Inflammatory macrophage treated with lipopolysaccharide for 4 hours (primary cell): ENCODE data around the gene UBE3C.
A peak's percentile ranks its signal among the peaks of the same experiment; 100 is the strongest.

Experiments used
- DNase-seq: peaks from one replicate; pipeline ENCODE4 v3.0.0-alpha.2; 2020

UBE3C gene

GRCh38 chr7:157299317-157299612 is 160.5 kb downstream of the UBE3C start:
- DNase-seq: no peak

- peak; percentile 65 for DNase-seq
Observed at GRCh38 chr7:157299613-157300368, 161.1 kb downstream of the UBE3C start.

DNA sequence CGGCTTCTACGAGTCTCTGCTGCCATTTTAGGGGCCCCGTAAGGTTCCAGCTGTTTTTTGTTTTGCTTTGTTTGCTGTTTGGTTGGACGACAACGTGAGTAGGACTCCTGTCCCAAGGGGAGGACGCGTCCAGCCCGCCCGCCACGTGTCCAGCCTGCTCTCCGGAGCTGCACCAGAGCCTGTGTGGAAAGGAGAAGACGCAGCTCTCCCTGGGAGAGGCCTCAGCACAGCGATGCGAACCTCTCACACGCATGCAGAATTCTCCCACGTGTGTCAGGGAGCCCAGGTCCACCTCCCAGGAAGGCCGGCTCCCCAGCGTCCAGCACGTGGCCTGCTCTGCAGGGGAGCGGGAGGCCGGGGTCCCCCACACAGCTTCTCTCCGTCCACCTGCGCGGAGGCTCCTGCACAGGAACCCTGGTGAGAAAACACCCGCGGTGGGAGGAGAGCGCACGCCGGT is 161.7 kb downstream of the UBE3C start:
- no peak for DNase-seq

DNA sequence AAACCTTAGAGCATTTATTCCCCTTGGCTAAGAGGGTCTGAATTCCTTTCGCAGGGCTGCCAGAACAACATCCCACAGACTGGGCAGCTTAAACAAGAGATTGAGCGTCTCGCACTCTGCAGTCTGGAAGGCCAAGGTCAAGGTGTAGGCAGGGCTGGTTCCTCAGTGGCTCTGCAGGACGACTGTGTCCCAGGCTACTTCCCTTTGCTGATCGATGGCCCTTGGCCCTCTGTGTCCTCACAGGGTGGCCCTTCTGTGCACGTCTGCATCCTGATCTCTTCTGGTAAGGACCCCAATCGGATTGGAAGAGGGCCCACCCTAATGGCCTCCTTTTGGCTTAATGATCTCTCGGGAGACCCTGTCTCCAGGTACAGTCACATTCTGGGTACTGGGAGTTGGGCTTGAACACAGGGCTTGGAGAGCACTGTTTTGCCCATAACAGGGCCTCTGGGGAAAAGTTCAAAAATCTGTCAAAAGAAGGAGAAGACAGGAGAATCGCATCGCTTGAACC is 162.9 kb downstream of the UBE3C start:
- peak; percentile 26 for DNase-seq

- no peak for DNase-seq
Observed at GRCh38 chr7:157306846-157307838, 168.4 kb downstream of the UBE3C start.

DNA sequence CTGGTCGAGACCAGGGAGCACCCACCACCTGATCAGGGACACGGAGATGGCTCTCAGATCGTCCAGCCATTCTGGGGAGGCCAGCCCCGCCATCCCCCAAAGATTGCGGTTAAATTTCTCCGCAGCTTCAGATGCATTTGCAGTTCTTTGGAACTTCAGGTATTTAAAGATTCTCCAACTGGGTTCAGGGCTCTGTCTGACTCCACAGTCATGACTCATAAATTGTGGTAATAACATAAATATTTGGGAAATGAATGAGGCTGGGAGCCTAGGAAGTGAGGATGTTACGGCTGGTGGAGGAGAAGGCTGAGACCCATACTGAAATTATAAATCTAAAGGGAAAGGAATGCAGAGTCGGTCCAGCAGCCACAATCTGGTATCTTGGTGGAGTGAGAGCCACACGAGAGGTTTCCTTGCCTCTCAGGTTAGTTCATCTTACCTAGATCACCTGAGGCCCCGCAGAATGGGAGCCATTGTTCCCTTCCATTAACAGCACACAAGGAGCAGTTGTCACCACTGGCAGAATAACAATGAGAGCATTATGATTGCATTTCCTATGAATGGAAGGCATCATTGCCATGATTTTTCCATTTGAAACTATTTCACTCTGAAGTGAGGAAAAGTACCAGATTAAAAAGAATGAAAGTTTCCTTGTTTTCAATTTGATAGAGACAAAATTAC is 171.4 kb downstream of the UBE3C start:
- DNase-seq: no peak

GRCh38 chr7:157310676-157311185 is 172.0 kb downstream of the UBE3C start:
- no peak for DNase-seq

DNA sequence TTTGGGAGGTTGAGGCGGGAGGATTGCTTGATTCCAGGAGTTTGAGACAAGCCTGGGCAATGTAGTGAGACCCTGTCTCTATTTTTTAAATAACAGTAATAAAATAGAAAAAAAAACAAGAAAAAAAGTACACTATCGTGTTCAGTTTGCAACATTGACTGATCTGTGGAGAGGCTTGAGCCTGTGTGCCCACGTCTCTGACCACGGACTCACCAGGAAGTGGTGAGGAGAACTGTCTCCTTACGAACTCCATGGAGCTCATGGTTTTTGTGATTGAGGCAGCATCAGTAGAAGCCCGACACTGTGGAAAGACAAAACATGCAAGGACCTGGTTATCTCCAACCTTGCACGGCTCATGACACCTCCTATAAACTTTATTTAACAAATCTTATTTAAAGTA is 174.2 kb downstream of the UBE3C start:
- DNase-seq: peak; percentile 55

DNA sequence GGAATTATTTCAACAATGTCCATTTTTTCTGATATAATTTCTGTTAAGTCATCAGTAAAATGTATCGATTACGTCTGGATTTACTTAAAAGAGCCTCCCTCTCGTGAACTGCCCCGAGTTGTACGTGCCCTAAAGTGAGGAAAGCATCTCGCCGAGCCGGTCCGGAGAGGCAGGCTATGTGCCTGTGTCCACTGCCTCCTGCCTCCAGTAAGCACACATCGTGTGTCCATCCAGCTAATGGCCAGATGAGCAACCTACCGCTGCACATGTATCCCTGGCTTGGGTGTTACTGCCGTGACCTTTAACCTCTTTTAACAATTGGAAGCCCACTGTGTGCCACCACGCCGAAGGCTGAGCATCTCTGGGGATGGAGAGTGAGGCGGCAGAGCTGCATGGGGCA is 174.9 kb downstream of the UBE3C start:
- no peak for DNase-seq

DNA sequence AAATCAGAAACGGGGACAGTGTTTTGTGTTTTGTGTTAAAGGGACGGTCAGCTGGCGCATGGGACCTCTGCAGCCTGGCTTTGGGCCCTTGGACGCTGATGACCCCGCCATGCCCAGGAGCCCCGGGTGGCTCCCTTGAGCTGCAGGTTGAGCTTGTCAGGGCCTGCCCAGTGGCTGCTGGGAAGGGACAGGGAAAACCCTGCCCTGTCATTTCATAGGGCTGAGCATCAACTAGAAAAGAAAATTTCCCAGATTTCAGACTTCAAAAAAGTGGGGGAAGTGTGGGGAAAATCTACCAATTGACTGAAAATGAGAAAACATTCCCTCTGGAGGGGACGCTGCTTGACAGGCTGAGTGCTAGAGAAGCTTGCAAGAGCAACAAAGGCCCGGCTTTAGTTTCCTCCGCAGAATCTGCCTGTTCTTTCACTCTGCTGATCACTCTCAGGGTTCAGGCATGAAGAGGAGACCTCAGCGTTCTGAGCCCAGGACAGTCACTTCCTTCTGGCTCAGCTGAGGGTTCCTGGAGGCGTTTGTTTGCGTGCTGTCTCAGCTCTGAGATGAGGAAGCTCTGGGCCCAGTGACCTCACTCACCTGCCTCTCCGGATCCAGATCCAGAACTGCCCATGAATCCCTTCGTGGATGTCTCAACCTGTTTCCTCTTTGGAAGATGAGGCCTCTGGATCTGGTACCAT is 179.4 kb downstream of the UBE3C start:
- peak; percentile 94 for DNase-seq
